Measurements from ENCODE around the gene UVRAG.

UVRAG gene

GRCh38 chr11:76026281-76026680 lies 211.3 kb downstream of the UVRAG start:
- no peaks in the 10 kb centered on the region for H3K27me3 ChIP-seq (ENCODE audit: control insufficient read depth, insufficient read depth, low read length)
- no peak overlapping the region for H3K9ac ChIP-seq (ENCODE audit: low read depth, low read length)
- H3K4me3 ChIP-seq (ENCODE audit: low read depth, low read length): no peak overlapping the region
- no peaks in the 10 kb centered on the region for H3K9me3 ChIP-seq (ENCODE audit: control insufficient read depth, insufficient read depth, low read length)
- H3K4me1 ChIP-seq (ENCODE audit: control insufficient read depth, insufficient read depth, low read length): peaks cover 6% of the 10 kb centered on the region
- H3K36me3 ChIP-seq (ENCODE audit: control insufficient read depth, insufficient read depth, low read length): no peaks in the 10 kb centered on the region

GRCh38 chr11:76026862-76027261 lies 211.9 kb downstream of the UVRAG start:
- no peaks in the 10 kb centered on the region for H3K27me3 ChIP-seq (ENCODE audit: control insufficient read depth, insufficient read depth, low read length)
- H3K4me3 ChIP-seq (ENCODE audit: low read depth, low read length): no peak overlapping the region
- H3K36me3 ChIP-seq (ENCODE audit: control insufficient read depth, insufficient read depth, low read length): no peaks in the 10 kb centered on the region
- no peaks in the 10 kb centered on the region for H3K9me3 ChIP-seq (ENCODE audit: control insufficient read depth, insufficient read depth, low read length)
- H3K4me1 ChIP-seq (ENCODE audit: control insufficient read depth, insufficient read depth, low read length): peaks cover 6% of the 10 kb centered on the region
- H3K9ac ChIP-seq (ENCODE audit: low read depth, low read length): no peak overlapping the region

- Histone ChIP-seq H3K9me3 (ENCODE audit: control insufficient read depth, insufficient read depth, low read length) (no peaks in the 10 kb centered on the region), H3K27me3 (ENCODE audit: control insufficient read depth, insufficient read depth, low read length) (no peaks in the 10 kb centered on the region), H3K4me1 (ENCODE audit: control insufficient read depth, insufficient read depth, low read length) (peaks cover 6% of the 10 kb centered on the region), H3K4me3 (ENCODE audit: low read depth, low read length) (no peak overlapping the region), H3K9ac (ENCODE audit: low read depth, low read length) (no peak overlapping the region), H3K36me3 (ENCODE audit: control insufficient read depth, insufficient read depth, low read length) (no peaks in the 10 kb centered on the region)
These were observed 215.3 kb downstream of the UVRAG start for GRCh38 chr11:76030286-76030685.

GRCh38 chr11:76030968-76031590 lies 216.1 kb downstream of the UVRAG start:
- no peak overlapping the region for H3K9ac ChIP-seq (ENCODE audit: low read depth, low read length)
- no peaks in the 10 kb centered on the region for H3K36me3 ChIP-seq (ENCODE audit: control insufficient read depth, insufficient read depth, low read length)
- peaks cover 6% of the 10 kb centered on the region for H3K4me1 ChIP-seq (ENCODE audit: control insufficient read depth, insufficient read depth, low read length)
- no peak overlapping the region for H3K4me3 ChIP-seq (ENCODE audit: low read depth, low read length)
- H3K9me3 ChIP-seq (ENCODE audit: control insufficient read depth, insufficient read depth, low read length): no peaks in the 10 kb centered on the region
- H3K27me3 ChIP-seq (ENCODE audit: control insufficient read depth, insufficient read depth, low read length): no peaks in the 10 kb centered on the region

GRCh38 chr11:76033699-76034098 lies 218.7 kb downstream of the UVRAG start:
- Histone ChIP-seq H3K9me3 (ENCODE audit: control insufficient read depth, insufficient read depth, low read length) (no peaks in the 10 kb centered on the region), H3K36me3 (ENCODE audit: control insufficient read depth, insufficient read depth, low read length) (no peaks in the 10 kb centered on the region), H3K4me1 (ENCODE audit: control insufficient read depth, insufficient read depth, low read length) (peaks cover 6% of the 10 kb centered on the region), H3K9ac (ENCODE audit: low read depth, low read length) (no peak overlapping the region), H3K27me3 (ENCODE audit: control insufficient read depth, insufficient read depth, low read length) (no peaks in the 10 kb centered on the region), H3K4me3 (ENCODE audit: low read depth, low read length) (no peak overlapping the region)

- Histone ChIP-seq H3K27me3 (ENCODE audit: control insufficient read depth, insufficient read depth, low read length) (no peaks in the 10 kb centered on the region), H3K4me3 (ENCODE audit: low read depth, low read length) (no peak overlapping the region), H3K4me1 (ENCODE audit: control insufficient read depth, insufficient read depth, low read length) (peaks cover 6% of the 10 kb centered on the region), H3K9me3 (ENCODE audit: control insufficient read depth, insufficient read depth, low read length) (no peaks in the 10 kb centered on the region), H3K36me3 (ENCODE audit: control insufficient read depth, insufficient read depth, low read length) (no peaks in the 10 kb centered on the region), H3K9ac (ENCODE audit: low read depth, low read length) (no peak overlapping the region)
These were observed 220.0 kb downstream of the UVRAG start for GRCh38 chr11:76035020-76035419.

GRCh38 chr11:76038608-76039007 lies 223.6 kb downstream of the UVRAG start:
- Histone ChIP-seq H3K4me1 (ENCODE audit: control insufficient read depth, insufficient read depth, low read length) (no peaks in the 10 kb centered on the region), H3K4me3 (ENCODE audit: low read depth, low read length) (no peak overlapping the region), H3K9ac (ENCODE audit: low read depth, low read length) (no peak overlapping the region), H3K36me3 (ENCODE audit: control insufficient read depth, insufficient read depth, low read length) (no peaks in the 10 kb centered on the region), H3K9me3 (ENCODE audit: control insufficient read depth, insufficient read depth, low read length) (no peaks in the 10 kb centered on the region), H3K27me3 (ENCODE audit: control insufficient read depth, insufficient read depth, low read length) (no peaks in the 10 kb centered on the region)

GRCh38 chr11:76041208-76041607 lies 226.2 kb downstream of the UVRAG start:
- Histone ChIP-seq H3K4me3 (ENCODE audit: low read depth, low read length) (no peak overlapping the region), H3K27me3 (ENCODE audit: control insufficient read depth, insufficient read depth, low read length) (no peaks in the 10 kb centered on the region), H3K9ac (ENCODE audit: low read depth, low read length) (no peak overlapping the region), H3K9me3 (ENCODE audit: control insufficient read depth, insufficient read depth, low read length) (no peaks in the 10 kb centered on the region), H3K36me3 (ENCODE audit: control insufficient read depth, insufficient read depth, low read length) (no peaks in the 10 kb centered on the region), H3K4me1 (ENCODE audit: control insufficient read depth, insufficient read depth, low read length) (peaks cover 2% of the 10 kb centered on the region)

GRCh38 chr11:76044750-76045320 lies 229.8 kb downstream of the UVRAG start:
- no peaks in the 10 kb centered on the region for H3K36me3 ChIP-seq (ENCODE audit: control insufficient read depth, insufficient read depth, low read length)
- no peaks in the 10 kb centered on the region for H3K27me3 ChIP-seq (ENCODE audit: control insufficient read depth, insufficient read depth, low read length)
- peaks cover 2% of the 10 kb centered on the region for H3K4me1 ChIP-seq (ENCODE audit: control insufficient read depth, insufficient read depth, low read length)
- no peak overlapping the region for H3K4me3 ChIP-seq (ENCODE audit: low read depth, low read length)
- no peak overlapping the region for H3K9ac ChIP-seq (ENCODE audit: low read depth, low read length)
- peaks cover 9% of the 10 kb centered on the region for H3K9me3 ChIP-seq (ENCODE audit: control insufficient read depth, insufficient read depth, low read length)

- Histone ChIP-seq H3K4me1 (ENCODE audit: control insufficient read depth, insufficient read depth, low read length) (peaks cover 2% of the 10 kb centered on the region), H3K4me3 (ENCODE audit: low read depth, low read length) (no peak overlapping the region), H3K9me3 (ENCODE audit: control insufficient read depth, insufficient read depth, low read length) (peaks cover 9% of the 10 kb centered on the region), H3K9ac (ENCODE audit: low read depth, low read length) (no peak overlapping the region), H3K27me3 (ENCODE audit: control insufficient read depth, insufficient read depth, low read length) (no peaks in the 10 kb centered on the region), H3K36me3 (ENCODE audit: control insufficient read depth, insufficient read depth, low read length) (no peaks in the 10 kb centered on the region)
These were observed 232.2 kb downstream of the UVRAG start for GRCh38 chr11:76047231-76047630.

- Histone ChIP-seq H3K4me1 (ENCODE audit: control insufficient read depth, insufficient read depth, low read length) (peaks cover 2% of the 10 kb centered on the region), H3K4me3 (ENCODE audit: low read depth, low read length) (no peak overlapping the region), H3K9ac (ENCODE audit: low read depth, low read length) (no peak overlapping the region), H3K27me3 (ENCODE audit: control insufficient read depth, insufficient read depth, low read length) (no peaks in the 10 kb centered on the region), H3K36me3 (ENCODE audit: control insufficient read depth, insufficient read depth, low read length) (no peaks in the 10 kb centered on the region), H3K9me3 (ENCODE audit: control insufficient read depth, insufficient read depth, low read length) (peaks cover 9% of the 10 kb centered on the region)
These were observed 232.8 kb downstream of the UVRAG start for GRCh38 chr11:76047766-76048165.

- no peaks in the 10 kb centered on the region for H3K36me3 ChIP-seq (ENCODE audit: control insufficient read depth, insufficient read depth, low read length)
- peaks cover 9% of the 10 kb centered on the region for H3K9me3 ChIP-seq (ENCODE audit: control insufficient read depth, insufficient read depth, low read length)
- H3K27me3 ChIP-seq (ENCODE audit: control insufficient read depth, insufficient read depth, low read length): no peaks in the 10 kb centered on the region
These were observed 233.8 kb downstream of the UVRAG start for GRCh38 chr11:76048763-76049162.

More at GRCh38 chr11:76048763-76049162, 233.8 kb downstream of the UVRAG start:
- no peak overlapping the region for H3K9ac ChIP-seq (ENCODE audit: low read depth, low read length)
- H3K4me1 ChIP-seq (ENCODE audit: control insufficient read depth, insufficient read depth, low read length): peaks cover 2% of the 10 kb centered on the region
- H3K4me3 ChIP-seq (ENCODE audit: low read depth, low read length): no peak overlapping the region
